HepG2 (cell line): ENCODE measurements around the gene XAB2. TPM values are rescaled to one million over a fixed set of nuclear protein-coding genes. Genes with fewer than 3 reads are reported as not detected.

ENCODE experiments used
- CBFB ChIP-seq: sonication (generic); formaldehyde crosslinking; IDR thresholded peaks from 2 replicates; pipeline ENCODE4 v1.4.0; 2020; ENCODE audit warnings: missing genetic modification reagents
- POGZ ChIP-seq: sonication (generic); formaldehyde crosslinking; IDR thresholded peaks from 2 replicates; pipeline ENCODE4 v1.4.0; 2020; ENCODE audit warnings: mild to moderate bottlenecking, missing genetic modification reagents
- RAD21 ChIP-seq: fragments of 450-650 bp; formaldehyde crosslinking; IDR thresholded peaks from 2 replicates; pipeline ENCODE4 v1.5.0; 2020; ENCODE audit warnings: mild to moderate bottlenecking
- ZNF552 ChIP-seq: sonication (generic); formaldehyde crosslinking; IDR thresholded peaks from 2 replicates; pipeline ENCODE4 v1.9.0; 2022; ENCODE audit warnings: missing genetic modification reagents, mild to moderate bottlenecking, borderline replicate concordance
- ZNF557 ChIP-seq: sonication (generic); formaldehyde crosslinking; IDR thresholded peaks from 2 replicates; pipeline ENCODE4 v1.4.0; 2020; ENCODE audit warnings: missing genetic modification reagents
- ZNF782 ChIP-seq: sonication (generic); formaldehyde crosslinking; IDR thresholded peaks from 2 replicates; pipeline ENCODE4 v1.4.0; 2020; ENCODE audit warnings: missing genetic modification reagents, mild to moderate bottlenecking, borderline replicate concordance
- polyA plus RNA-seq, 8 experiments: library from polyadenylated mRNA; depleted of rRNA in 3 of 8; stranded (reverse) in 7 of 8; unstranded in 1 of 8; fragments of >200 nt; fragmentation: Illumina TruSeq in 4 of 8; extraction: Trizol in 4 of 8; gene quantifications; 2 replicates each; pipeline versions ENCODE4 v1.2.1 to v1.2.3, GENCODE V29; 2011 to 2016; ENCODE audit warnings: low read depth in 4 of 8, missing spikeins in 1 of 8, mixed read lengths in 1 of 8; ENCODE audit not compliant: insufficient read depth in 1 of 8
- total RNA-seq, 5 experiments: library from RNA; depleted of rRNA; stranded (reverse); fragments of >200 nt; fragmentation: Illumina TruSeq; extraction: Trizol; gene quantifications; 2 replicates each; pipeline ENCODE4 v1.2.3, GENCODE V29; 2016; ENCODE audit warnings: low read depth in 1 of 5
- TF ChIP-seq, protein P1 (sequence below): sonication (generic); formaldehyde crosslinking; IDR thresholded peaks from 2 replicates; pipeline ENCODE4 v1.4.0; 2020; ENCODE audit warnings: mild to moderate bottlenecking, missing genetic modification reagents
- TF ChIP-seq, protein P2 (sequence below): sonication (generic); formaldehyde crosslinking; conservative IDR thresholded peaks from 2 replicates; pipeline ENCODE4 v1.8.0; 2022; ENCODE audit warnings: mild to moderate bottlenecking, moderate library complexity, missing genetic modification reagents
- TF ChIP-seq, protein P3 (sequence below), 2 experiments: fragments of 450-650 bp in 1 of 2; sonication (generic) in 1 of 2; formaldehyde crosslinking in 1 of 2; IDR thresholded peaks; 2 replicates each; pipeline versions ENCODE4 v1.6.1 to v1.8.0; 2016 to 2022; ENCODE audit warnings: antibody characterized with exemption in 1 of 2, mild to moderate bottlenecking in 1 of 2, missing genetic modification reagents in 1 of 2

XAB2 gene
- total and polyA plus RNA-seq, 2 of the 13 experiments (the other 11 are each of a cell fraction or from before 2014, with no cell fraction given): 6.2 to 23.9 TPM

DNA sequence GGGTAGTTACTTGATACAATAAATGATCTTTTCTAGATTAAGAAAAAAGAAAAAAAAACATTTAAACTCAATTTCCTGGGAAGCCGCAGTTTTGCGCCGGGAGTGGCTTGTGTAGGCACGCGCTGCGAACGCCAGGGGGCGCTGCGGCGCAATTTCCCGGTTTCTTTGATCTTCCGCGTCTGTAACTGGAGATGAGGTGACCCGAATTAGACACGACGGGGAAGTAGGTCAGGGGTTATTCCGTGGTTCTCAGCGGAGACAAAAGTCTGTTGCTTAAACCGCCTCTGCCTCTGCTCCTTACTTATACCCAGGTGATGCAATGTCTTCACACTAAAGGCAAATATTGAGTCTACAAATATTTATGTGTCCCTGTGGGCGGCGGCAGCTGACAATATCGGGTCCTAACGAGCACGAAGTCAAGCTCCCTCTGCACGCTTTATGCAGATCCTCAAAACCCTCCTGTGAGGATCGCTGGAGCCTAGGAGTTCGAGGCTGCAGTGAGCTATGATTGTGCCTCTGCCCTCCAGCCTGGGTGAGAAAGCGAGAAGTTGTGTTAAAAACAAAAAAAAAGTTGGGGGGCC lies 22.8 kb upstream of the XAB2 start (continued):
- TF ChIP-seq, protein P1, sequence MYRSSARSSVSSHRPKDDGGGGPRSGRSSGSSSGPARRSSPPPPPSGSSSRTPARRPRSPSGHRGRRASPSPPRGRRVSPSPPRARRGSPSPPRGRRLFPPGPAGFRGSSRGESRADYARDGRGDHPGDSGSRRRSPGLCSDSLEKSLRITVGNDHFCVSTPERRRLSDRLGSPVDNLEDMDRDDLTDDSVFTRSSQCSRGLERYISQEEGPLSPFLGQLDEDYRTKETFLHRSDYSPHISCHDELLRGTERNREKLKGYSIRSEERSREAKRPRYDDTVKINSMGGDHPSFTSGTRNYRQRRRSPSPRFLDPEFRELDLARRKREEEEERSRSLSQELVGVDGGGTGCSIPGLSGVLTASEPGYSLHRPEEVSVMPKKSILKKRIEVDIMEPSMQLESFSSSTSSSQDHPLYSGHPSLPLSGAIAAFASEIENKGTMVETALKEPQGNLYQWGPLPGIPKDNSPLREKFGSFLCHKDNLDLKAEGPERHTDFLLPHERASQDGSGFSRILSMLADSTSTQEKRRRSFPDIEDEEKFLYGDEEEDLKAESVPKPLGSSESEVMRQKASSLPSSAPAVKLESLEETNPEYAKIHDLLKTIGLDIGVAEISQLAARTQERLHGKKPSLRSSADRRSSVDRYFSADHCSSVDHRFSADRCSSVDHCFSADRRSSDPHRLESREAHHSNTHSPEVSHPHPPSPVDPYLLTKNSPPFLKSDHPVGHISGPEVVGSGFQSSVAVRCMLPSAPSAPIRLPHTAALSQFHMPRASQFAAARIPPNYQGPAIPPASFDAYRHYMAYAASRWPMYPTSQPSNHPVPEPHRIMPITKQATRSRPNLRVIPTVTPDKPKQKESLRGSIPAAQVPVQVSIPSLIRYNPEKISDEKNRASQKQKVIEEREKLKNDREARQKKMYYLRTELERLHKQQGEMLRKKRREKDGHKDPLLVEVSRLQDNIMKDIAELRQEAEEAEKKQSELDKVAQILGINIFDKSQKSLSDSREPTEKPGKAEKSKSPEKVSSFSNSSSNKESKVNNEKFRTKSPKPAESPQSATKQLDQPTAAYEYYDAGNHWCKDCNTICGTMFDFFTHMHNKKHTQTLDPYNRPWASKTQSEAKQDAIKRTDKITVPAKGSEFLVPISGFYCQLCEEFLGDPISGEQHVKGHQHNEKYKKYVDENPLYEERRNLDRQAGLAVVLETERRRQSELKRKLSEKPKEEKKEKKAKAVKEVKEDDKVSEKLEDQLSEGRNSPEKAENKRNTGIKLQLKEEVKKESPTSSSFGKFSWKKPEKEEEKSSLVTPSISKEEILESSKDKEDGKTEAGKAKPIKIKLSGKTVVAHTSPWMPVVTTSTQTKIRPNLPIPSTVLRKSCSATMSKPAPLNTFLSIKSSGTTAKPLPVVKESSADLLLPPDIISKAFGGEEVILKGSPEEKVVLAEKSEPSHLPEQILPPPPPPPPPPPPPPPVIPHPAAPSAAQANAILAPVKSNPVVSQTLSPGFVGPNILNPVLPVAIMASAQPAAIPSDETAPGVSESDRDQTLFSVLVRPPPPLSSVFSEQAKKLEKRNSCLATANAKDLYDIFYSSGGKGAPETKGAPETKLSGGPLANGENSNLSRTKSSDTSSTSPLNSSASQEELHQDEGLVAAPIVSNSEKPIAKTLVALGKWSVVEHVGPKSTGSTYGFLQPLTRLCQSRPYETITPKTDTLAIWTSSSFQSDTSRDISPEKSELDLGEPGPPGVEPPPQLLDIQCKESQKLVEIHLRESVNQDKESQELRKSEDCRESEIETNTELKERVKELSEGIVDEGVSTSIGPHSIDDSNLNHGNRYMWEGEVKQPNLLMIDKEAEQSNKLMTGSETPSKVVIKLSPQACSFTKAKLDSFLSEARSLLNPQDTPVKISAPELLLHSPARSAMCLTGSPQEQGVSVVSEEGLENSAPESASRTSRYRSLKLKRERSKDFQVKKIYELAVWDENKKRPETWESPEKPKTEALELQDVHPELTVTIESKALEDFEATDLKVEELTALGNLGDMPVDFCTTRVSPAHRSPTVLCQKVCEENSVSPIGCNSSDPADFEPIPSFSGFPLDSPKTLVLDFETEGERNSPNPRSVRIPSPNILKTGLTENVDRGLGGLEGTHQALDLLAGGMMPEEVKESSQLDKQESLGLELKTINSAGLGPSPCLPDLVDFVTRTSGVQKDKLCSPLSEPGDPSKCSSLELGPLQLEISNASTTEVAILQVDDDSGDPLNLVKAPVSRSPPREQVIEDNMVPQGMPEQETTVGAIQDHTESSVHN: no peak
- TF ChIP-seq, protein P2, sequence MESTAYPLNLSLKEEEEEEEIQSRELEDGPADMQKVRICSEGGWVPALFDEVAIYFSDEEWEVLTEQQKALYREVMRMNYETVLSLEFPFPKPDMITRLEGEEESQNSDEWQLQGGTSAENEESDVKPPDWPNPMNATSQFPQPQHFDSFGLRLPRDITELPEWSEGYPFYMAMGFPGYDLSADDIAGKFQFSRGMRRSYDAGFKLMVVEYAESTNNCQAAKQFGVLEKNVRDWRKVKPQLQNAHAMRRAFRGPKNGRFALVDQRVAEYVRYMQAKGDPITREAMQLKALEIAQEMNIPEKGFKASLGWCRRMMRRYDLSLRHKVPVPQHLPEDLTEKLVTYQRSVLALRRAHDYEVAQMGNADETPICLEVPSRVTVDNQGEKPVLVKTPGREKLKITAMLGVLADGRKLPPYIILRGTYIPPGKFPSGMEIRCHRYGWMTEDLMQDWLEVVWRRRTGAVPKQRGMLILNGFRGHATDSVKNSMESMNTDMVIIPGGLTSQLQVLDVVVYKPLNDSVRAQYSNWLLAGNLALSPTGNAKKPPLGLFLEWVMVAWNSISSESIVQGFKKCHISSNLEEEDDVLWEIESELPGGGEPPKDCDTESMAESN (CRISPR knock-in tag): peak; percentile 79
- peak; percentile 34; the same call in 1 of the 2 replicates for TF ChIP-seq ZNF552 (CRISPR knock-in tag)
- TF ChIP-seq RAD21 (CRISPR knock-in tag): peak; percentile 79
- peak; percentile 21; the same call in 1 of the 2 replicates for TF ChIP-seq ZNF782 (CRISPR knock-in tag)
- TF ChIP-seq CBFB (CRISPR knock-in tag): peak; percentile 36; the same call in 1 of the 2 replicates
- TF ChIP-seq ZNF557 (CRISPR knock-in tag): no peak
- peak; percentile 59; the same call in 1 of the 2 replicates for TF ChIP-seq POGZ (CRISPR knock-in tag)
- TF ChIP-seq, protein P3, sequence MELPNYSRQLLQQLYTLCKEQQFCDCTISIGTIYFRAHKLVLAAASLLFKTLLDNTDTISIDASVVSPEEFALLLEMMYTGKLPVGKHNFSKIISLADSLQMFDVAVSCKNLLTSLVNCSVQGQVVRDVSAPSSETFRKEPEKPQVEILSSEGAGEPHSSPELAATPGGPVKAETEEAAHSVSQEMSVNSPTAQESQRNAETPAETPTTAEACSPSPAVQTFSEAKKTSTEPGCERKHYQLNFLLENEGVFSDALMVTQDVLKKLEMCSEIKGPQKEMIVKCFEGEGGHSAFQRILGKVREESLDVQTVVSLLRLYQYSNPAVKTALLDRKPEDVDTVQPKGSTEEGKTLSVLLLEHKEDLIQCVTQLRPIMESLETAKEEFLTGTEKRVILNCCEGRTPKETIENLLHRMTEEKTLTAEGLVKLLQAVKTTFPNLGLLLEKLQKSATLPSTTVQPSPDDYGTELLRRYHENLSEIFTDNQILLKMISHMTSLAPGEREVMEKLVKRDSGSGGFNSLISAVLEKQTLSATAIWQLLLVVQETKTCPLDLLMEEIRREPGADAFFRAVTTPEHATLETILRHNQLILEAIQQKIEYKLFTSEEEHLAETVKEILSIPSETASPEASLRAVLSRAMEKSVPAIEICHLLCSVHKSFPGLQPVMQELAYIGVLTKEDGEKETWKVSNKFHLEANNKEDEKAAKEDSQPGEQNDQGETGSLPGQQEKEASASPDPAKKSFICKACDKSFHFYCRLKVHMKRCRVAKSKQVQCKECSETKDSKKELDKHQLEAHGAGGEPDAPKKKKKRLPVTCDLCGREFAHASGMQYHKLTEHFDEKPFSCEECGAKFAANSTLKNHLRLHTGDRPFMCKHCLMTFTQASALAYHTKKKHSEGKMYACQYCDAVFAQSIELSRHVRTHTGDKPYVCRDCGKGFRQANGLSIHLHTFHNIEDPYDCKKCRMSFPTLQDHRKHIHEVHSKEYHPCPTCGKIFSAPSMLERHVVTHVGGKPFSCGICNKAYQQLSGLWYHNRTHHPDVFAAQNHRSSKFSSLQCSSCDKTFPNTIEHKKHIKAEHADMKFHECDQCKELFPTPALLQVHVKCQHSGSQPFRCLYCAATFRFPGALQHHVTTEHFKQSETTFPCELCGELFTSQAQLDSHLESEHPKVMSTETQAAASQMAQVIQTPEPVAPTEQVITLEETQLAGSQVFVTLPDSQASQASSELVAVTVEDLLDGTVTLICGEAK (IDR thresholded peaks at IDR 0.05): no peak
- TF ChIP-seq, protein P3 (CRISPR knock-in tag; IDR thresholded peaks at IDR 0.05): peak; percentile 67; the same call in 1 of the 2 replicates
